LHCN-M2 (cell line): Measurements from ENCODE around the gene TMEM131L. TPM values are rescaled to one million over a fixed set of nuclear protein-coding genes. Genes with fewer than 3 reads are reported as not detected.

Experiments
- DNase-seq: peaks from one replicate; pipeline ENCODE4 v3.0.0-alpha.2; 2012; ENCODE audit warnings: low read depth
- total RNA-seq: library from RNA; depleted of rRNA; stranded (reverse); fragments of >200 nt; gene quantifications from 2 replicates; pipeline ENCODE4 v1.2.3, GENCODE V29; 2014

TMEM131L gene
- total RNA-seq, 1 experiment from 2014 or later = 7.2 TPM

DNA sequence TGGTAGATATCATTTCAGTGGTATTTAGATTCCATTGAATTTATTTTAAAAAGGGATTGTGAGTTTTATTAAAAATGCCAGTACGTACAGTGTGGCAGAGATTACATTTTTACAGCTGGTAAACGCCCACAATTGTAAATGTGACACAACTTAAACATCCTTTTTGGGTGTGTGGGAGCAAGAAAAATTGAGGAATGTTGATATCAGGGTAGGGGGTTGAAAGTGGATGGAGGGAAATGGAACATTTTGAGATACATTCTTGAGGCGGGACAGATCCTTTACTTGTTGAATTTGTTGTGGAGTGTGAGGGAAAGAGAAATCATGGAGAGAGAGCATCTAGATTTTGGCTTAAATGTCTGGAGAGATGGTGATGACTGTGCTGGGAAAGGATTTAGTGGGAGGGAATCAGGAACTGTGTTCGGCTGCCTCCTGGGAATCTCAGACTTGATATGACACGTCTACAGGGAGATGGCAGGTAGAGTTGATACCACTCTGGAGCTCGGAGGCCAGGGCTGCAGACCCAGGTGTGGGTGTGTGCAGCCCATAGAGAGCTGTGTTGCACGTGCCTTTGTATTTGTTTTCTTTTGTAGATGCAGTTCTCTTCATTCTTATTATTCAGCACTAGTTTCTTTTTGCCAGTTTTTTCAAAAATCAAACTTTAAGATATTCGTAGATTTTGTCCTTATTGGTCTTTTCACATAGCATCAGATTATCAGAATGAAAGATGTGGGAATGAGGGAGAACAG is 10.8 kb downstream of the TMEM131L start:
- no peak for DNase-seq

DNA sequence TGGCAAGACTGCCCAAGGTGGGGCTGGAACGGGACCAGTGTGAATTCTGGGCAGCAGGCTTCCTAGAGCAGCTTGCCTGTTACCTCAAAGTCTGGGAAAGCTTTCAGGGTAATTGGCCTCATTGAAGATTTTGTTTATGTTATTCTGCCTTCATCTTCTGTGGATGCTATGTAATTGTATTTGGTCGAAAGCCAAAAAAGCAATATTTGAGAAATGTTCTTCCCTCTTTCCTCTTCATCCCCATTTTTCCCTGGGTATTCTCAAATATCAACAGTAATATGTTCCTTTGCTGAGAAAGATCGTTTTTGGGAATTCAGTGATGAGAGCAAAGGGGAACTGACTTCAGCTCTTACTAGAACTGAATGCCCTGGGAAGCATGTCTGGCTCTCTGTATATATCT is 12.9 kb downstream of the TMEM131L start:
- DNase-seq = no peak

GRCh38 chr4:153480704-153481103 is 14.5 kb downstream of the TMEM131L start:
- DNase-seq = no peak

- no peak for DNase-seq
Measured at GRCh38 chr4:153481478-153481877, 15.3 kb downstream of the TMEM131L start.

DNA sequence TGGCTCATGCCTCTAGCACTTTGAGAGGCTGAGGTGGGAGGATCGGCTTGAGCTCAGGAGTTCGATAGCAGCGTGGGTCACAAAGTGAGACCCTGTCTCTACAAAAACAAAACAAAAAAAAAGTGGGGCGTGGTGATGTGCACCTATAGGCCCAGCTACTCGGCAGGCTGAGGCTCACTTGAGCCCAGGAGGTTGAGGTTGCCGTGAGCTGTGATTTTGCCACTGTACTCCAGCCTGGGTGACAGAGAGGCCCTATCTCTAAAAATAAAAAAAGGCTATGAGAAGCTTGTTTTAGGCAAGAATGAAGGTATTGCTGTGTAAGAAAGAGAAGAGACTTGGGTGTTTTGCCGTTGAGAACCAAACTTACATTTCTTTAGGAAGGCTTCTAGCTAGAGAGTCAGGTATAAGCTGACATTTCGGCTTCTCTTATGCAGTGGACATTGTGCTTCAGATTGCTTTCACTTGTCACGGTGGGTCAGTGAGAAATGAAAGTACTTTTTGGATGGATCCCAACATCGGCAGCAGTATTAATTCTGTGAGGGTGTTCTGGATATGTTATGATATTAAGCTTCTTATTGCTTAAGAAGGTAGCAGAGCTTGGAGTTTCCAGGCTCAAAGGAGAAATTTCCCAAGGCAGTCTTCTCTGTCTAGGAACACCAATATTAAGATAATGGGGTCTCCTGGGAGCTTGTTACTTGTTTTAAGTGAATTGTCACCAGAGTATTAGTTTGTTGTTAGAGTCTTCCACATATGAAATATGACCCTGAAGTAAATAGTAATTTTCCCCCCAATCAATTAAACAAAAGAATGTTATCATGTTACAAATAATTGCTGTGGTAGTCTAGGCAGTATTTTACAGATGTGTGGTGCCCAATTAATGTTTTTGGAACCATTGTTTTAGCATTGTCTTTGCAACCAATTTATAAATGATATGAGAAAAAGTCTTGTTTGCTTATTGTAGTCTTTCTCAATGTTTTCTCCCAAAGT is 17.6 kb downstream of the TMEM131L start:
- DNase-seq = no peak

GRCh38 chr4:153485359-153485758 is 19.2 kb downstream of the TMEM131L start:
- DNase-seq = no peak

DNA sequence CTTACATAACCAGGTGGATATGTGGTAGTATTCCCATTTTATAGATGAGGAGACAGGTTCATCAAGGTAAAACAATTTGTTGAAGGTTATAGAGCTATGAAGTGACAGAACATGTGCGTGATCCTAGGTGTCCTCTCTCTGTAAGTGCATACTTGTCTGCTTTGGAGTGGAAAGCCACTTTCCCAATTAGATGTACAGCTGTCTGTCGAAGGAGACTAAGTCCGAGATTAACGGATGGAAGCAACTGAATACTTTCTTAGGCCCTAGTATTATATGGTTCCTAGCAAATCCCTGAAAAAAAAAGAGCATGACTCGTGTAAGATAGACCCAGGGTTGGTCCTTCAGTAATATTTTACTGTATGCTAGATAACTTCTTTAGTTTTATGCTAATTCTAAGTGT is 19.7 kb downstream of the TMEM131L start:
- DNase-seq = no peak

DNA sequence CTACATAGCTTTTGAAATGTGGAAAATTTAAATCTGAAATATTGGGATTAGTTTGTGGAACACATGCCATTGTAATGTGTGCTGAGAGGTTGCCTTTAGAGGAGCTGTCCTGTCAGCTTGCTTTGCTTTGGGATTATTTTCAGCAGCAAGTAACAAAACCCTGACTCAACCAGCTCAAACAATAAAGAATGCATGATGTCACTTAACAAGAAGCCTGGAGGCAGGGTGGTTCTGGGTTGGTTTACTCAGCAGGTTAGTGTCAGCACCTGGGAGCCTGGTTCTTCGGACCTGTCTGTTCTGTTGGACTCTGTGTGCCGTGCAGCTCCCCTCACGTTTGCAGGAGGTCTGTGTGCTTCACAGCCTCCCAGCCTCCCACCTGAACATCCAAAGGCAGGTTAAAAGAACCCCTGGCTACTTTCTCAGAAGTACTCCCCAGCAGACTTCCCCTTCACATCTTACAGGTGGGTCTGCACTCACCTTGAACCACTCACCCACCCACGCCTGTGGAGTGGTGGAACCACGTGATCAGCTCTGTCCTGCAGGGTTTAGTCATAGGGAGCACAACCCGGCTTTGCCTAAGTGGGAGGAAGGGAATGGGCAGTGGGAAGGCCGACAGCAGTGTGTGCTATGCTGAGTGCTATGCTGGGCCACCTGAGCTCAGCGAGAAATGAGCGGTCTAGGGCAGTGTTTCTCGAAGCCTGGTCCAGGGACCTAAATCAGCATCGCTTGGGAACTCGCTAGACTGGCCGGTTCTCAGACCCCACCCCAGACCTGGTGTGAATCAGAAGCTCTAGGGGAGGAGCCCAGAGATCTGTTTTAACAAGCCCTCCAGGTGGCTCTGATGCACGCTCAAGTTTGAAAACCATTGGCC is 20.4 kb downstream of the TMEM131L start:
- peak; percentile 71 for DNase-seq

DNA sequence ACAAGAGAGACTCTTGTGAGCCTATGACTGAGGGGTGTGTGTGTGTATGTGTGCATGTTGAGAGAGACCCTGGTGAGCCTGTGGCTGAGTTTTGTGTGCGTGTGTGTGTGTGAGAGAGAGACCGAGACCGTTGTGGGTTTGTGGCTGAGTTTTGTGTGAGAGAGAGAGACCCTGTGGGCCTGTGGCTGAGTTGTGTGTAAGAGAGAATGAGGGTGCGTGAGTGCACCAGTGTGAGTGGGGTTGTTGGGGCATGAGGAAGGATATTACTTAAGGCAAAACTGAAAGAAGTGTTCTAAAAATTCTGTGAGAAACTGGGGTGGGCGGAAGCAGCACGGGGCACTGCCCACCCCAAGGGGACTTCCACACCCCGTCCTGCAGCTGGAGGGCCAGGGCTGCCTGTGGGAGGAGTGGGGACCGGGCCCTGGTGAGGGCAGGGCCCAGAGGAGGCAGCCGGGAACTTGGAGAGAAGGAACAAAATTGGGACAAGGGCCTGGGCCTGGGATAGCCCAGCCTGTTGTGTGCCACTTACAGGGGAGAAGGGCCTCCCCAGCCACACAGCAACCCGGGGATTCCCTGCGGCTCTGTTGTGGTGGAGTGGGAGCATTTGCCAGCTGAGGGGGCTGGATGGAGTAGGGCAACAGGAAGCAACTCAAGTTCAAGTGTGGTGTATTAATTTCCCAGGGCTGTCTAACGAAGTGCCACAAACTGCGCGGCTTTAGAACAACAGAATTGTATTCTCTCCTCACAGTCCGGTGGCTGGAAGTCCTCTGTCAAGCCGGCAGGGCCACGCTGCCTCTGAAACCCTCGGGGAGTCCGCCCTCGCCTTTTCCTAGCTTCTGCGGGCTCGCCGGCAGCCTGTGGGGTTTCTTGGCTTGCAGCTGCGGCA is 22.1 kb downstream of the TMEM131L start:
- DNase-seq = no peak

DNA sequence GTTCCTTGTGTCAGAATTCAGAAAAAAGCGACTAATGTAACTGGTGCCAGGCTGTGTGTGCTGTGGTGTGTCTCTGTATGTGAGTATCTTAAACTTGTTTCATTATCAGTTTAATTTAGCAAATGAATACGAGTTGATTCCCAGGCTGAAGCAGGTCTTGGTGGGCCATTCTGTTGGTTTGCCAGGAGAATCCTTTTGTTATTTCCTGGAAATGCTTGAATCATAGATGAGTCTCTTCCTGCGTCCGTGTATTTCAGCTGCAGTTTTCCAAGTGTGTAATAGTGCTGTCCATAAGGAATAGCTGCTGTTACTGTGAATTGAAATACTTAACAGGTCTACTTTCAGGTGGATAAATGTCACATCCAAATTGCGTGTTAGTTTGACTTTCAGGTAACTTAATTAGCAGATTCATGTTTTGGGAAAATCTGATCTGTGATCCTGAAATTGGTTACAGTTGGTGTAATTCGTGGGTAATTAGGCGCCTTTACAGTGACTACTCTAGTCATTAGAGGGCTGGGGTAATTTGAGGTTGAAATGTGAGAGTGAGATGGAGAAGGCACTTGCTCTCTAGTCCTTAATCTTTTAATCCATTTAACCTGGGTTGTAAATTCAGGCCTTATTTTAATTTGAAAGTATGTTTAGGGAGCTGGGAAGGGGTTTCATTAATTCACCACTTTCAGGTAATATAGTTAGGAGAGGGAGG is 23.8 kb downstream of the TMEM131L start:
- DNase-seq = no peak

DNA sequence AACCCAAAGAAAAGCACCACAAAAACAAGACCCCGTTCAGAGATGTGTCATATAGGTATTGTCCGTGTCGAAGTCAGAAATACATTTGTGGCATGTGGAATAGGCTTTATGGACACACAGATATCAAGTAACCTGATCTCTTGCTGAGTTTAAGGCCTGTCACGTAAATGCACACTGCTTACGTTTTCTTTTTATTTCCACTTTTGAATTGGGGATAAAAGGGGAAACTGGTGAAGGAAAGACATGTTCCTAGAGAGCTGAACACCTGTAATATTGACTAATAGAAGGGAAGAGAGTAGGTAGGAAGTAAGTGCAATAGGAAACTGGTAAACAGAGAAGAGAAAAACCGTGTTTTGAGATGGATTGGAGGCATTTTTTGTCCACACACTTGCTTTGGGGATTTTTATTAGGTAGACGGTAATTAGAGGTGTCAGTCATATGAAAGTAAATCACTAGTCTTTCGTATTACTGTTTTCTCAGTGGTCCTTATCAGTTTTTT is 24.9 kb downstream of the TMEM131L start:
- DNase-seq = no peak

- DNase-seq = no peak
Measured at GRCh38 chr4:153494562-153494961, 28.4 kb downstream of the TMEM131L start.

DNA sequence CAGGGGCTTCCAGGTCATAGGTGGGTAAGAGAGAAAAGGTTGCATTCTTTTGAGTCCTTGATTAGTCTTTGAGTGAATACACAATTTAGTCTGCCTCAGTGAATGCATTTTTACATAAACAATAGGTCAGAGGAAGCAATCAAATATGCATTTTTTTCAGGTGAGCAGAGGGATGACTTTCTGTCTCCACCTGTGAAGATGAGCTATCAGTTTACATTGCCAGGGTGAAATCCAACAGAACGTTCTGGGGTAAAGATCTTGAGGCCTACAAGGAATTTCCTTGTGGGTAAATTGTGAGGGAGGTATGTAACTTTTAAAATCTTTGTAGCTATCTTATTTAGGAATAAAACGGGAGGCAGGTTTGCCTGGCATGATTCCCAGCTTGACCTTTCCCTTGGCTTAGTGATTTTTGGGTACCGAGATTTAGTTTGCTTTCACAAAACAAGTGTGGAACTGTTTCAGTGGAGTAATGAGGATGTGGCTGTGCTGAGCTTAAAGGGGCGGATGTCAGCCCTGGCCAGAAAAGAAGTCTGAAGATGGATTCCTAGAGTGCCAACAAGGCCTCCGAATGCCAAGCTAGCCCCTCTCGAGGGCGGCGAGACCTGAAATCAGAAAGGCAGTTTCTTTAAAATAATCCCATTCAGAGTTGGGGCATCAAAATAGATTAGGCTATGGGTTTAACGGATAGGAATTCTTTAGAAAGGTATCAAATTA is 29.5 kb downstream of the TMEM131L start:
- no peak for DNase-seq

- no peak for DNase-seq
Measured at GRCh38 chr4:153497091-153497531, 31.0 kb downstream of the TMEM131L start.

DNA sequence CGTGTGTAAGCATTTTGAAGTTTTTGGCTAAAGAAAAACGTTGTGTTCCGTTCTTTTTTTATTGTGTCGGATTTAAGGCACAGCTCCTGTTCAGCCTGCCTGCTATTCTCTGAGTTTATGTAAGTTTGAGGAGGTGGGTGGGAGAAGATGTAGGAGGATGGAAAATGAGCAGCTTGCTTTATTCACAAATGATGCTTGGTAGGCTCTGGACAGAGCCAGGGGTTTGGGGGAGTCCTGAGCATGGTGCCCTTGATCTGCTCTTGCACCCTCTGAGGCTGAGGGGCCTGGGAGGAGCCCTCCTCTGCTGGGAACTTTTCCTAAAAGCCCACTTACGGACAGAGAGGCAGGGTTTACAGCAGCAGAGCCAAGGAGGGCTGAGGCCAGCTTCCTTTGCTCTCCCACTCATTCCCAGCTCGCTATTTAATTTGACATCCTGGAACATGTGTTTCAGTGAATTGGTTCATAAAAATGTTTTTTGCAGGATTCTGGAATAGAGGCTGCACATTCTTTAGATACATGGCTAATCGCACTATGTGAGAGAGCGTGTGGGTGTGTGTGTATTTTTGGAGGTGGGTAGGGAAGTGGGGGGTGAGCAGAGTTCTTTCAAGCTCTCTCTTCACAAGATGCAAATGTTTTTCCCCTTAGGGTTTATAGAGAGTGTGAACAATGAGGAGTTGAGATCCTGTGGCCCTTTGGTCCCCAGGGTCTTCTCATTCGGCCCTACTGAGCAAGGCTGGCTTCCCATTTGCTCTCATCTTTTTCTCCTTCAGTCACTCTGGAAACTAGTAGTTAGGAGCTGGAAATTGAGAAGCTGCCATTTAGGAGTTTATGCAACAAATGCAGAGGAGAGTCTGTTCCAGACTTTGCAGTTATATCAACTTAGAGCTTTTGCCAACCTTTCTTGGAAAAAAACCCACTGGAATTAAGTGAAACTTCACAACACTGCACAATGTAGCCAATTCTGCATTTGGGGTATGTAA is 32.1 kb downstream of the TMEM131L start:
- peak; percentile 50 for DNase-seq

- no peak for DNase-seq
Measured at GRCh38 chr4:153499005-153499404, 32.8 kb downstream of the TMEM131L start.

- DNase-seq = no peak
Measured at GRCh38 chr4:153501578-153501977, 35.4 kb downstream of the TMEM131L start.

DNA sequence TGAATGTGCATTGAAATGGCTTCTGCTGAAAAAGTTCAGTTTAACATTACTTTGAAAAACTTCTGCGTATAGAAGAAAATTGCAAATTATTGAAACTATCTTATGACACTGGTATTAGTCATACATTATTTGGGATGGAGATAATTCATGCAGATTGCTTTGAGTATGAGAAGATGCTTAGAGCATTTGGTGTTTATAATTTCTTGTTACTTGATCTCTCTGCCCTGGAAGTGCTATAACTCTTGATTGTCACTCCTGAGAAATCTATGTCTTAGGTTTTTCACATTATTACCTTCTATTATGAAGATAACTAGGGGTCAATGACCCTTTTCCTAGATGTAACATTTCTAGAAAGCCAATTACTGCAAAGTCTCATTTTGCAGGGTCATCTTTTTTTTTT is 36.4 kb downstream of the TMEM131L start:
- DNase-seq = no peak
